ENCODE data around the gene GAREM1. TPM values are rescaled to one million over a fixed set of nuclear protein-coding genes. Genes with fewer than 3 reads are reported as not detected.

GAREM1 gene
- total RNA-seq, 1 experiment from 2014 or later, result 4.7 TPM

DNA sequence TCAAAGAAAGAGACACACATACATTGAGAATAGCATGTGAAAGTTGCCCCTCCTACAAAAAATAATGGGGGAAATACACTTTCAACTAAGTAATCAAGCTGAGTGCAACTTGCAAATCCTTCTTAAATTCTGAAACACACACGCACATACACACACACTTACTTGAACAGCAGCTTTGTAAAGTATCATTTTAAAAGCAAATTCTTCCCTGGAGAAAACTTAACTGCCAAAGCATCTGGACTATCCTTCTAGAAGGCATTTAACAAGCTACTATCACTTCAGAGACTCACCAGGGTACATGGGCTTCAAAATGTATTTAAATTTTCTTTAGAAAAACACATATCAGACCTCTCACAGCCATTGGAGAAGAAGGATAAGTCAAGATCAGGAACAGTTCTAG lies 15.3 kb downstream of the GAREM1 start:
- no TSS peak for BruUV-seq (replicated peaks)
- ChIA-PET POLR2A (no interaction called here), CTCF (no interaction called here)
- TF ChIP-seq, protein P1, sequence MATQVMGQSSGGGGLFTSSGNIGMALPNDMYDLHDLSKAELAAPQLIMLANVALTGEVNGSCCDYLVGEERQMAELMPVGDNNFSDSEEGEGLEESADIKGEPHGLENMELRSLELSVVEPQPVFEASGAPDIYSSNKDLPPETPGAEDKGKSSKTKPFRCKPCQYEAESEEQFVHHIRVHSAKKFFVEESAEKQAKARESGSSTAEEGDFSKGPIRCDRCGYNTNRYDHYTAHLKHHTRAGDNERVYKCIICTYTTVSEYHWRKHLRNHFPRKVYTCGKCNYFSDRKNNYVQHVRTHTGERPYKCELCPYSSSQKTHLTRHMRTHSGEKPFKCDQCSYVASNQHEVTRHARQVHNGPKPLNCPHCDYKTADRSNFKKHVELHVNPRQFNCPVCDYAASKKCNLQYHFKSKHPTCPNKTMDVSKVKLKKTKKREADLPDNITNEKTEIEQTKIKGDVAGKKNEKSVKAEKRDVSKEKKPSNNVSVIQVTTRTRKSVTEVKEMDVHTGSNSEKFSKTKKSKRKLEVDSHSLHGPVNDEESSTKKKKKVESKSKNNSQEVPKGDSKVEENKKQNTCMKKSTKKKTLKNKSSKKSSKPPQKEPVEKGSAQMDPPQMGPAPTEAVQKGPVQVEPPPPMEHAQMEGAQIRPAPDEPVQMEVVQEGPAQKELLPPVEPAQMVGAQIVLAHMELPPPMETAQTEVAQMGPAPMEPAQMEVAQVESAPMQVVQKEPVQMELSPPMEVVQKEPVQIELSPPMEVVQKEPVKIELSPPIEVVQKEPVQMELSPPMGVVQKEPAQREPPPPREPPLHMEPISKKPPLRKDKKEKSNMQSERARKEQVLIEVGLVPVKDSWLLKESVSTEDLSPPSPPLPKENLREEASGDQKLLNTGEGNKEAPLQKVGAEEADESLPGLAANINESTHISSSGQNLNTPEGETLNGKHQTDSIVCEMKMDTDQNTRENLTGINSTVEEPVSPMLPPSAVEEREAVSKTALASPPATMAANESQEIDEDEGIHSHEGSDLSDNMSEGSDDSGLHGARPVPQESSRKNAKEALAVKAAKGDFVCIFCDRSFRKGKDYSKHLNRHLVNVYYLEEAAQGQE (IDR thresholded peaks at IDR 0.05; ENCODE audit: insufficient read depth in 1 of 2, low read depth in 2 of 2, low read length in 1 of 2), result no peak
- no peak for TF ChIP-seq POLR2AphosphoS5 (IDR thresholded peaks at IDR 0.05; ENCODE audit: low read depth, low read length)
- TF ChIP-seq SIN3A (IDR thresholded peaks at IDR 0.05; ENCODE audit: borderline replicate concordance, insufficient read depth, low read depth, low read length), result no peak
- TF ChIP-seq, protein P2, sequence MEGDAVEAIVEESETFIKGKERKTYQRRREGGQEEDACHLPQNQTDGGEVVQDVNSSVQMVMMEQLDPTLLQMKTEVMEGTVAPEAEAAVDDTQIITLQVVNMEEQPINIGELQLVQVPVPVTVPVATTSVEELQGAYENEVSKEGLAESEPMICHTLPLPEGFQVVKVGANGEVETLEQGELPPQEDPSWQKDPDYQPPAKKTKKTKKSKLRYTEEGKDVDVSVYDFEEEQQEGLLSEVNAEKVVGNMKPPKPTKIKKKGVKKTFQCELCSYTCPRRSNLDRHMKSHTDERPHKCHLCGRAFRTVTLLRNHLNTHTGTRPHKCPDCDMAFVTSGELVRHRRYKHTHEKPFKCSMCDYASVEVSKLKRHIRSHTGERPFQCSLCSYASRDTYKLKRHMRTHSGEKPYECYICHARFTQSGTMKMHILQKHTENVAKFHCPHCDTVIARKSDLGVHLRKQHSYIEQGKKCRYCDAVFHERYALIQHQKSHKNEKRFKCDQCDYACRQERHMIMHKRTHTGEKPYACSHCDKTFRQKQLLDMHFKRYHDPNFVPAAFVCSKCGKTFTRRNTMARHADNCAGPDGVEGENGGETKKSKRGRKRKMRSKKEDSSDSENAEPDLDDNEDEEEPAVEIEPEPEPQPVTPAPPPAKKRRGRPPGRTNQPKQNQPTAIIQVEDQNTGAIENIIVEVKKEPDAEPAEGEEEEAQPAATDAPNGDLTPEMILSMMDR (IDR thresholded peaks at IDR 0.05), result no peak
- TF ChIP-seq TCF7L2 (IDR thresholded peaks at IDR 0.05; ENCODE audit: low read depth, low read length), result no peak
- Histone ChIP-seq H3K9me3 (ENCODE audit: control insufficient read depth, insufficient read depth, low read depth, low read length) (no peaks in the 10 kb centered on the region), H3K4me1 (ENCODE audit: control insufficient read depth, insufficient read depth, low read length) (no peaks in the 10 kb centered on the region), H3K27me3 (ENCODE audit: control insufficient read depth, insufficient read depth, low read length) (no peaks in the 10 kb centered on the region), H3K36me3 (ENCODE audit: control insufficient read depth, insufficient read depth, low read length) (no peaks in the 10 kb centered on the region), H3K27ac (ENCODE audit: low read length) (no peak overlapping the region), H3K4me3 (ENCODE audit: low read depth in 2 of 2, low read length in 2 of 2) (no peak overlapping the region)
- ATAC-seq (no peak), DNase-seq (ENCODE audit: low read depth, low spot score) (no peak)
- intact Hi-C loops (cut with micrococcal nuclease; ENCODE audit: unreplicated experiment), result loop anchor here (10.0 kb wide), 1 partner anchor 61 kb away; no protein-coding TSS in a partner anchor
- in situ Hi-C loops (cut with HindIII; ENCODE audit: low pct_unique_long_range_greater_than_20kb, low sequenced_read_pairs), result no loop called here

DNA sequence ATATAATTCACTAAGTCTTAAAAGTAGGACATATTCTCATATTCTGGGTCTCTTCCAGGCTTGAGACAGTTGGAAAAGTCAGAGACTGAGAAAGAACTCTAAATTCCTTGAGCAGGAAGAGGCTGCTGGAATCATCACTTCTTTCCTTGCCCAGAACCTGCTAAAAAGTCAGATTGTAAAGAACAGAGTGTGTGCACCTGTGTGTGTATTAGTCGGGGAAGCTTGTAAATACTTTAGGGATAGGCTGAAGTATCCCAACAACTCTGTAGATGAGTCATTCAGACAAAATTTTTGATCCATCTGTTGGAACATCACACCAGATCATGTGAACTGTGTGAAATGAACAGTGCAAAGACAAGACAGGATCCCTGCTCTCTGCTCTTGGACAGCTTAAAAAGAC lies 16.1 kb downstream of the GAREM1 start:
- Histone ChIP-seq H3K27me3 (ENCODE audit: control insufficient read depth, insufficient read depth, low read length) (no peaks in the 10 kb centered on the region), H3K4me3 (ENCODE audit: low read depth in 2 of 2, low read length in 2 of 2) (no peak overlapping the region), H3K36me3 (ENCODE audit: control insufficient read depth, insufficient read depth, low read length) (no peaks in the 10 kb centered on the region), H3K27ac (ENCODE audit: low read length) (no peak overlapping the region), H3K9me3 (ENCODE audit: control insufficient read depth, insufficient read depth, low read depth, low read length) (no peaks in the 10 kb centered on the region), H3K4me1 (ENCODE audit: control insufficient read depth, insufficient read depth, low read length) (no peaks in the 10 kb centered on the region)
- TF ChIP-seq TCF7L2 (IDR thresholded peaks at IDR 0.05; ENCODE audit: low read depth, low read length) (no peak), POLR2AphosphoS5 (IDR thresholded peaks at IDR 0.05; ENCODE audit: low read depth, low read length) (no peak), SIN3A (IDR thresholded peaks at IDR 0.05; ENCODE audit: borderline replicate concordance, insufficient read depth, low read depth, low read length) (no peak)
- TF ChIP-seq, protein P2 (IDR thresholded peaks at IDR 0.05), result no peak
- TF ChIP-seq, protein P1 (IDR thresholded peaks at IDR 0.05; ENCODE audit: insufficient read depth in 1 of 2, low read depth in 2 of 2, low read length in 1 of 2), result no peak
- BruUV-seq (replicated peaks), result no TSS peak
- no peak for ATAC-seq
- ChIA-PET CTCF (no interaction called here), POLR2A (no interaction called here)
- intact Hi-C loops (cut with micrococcal nuclease; ENCODE audit: unreplicated experiment) (loop anchor here (10.0 kb wide), 1 partner anchor 60 kb away; no protein-coding TSS in a partner anchor), in situ Hi-C loops (cut with HindIII; ENCODE audit: low pct_unique_long_range_greater_than_20kb, low sequenced_read_pairs) (no loop called here)
- no peak for DNase-seq (ENCODE audit: low read depth, low spot score)

Measured in Panc1 (cell line).